Globus pallidus (tissue), 1 donor: ENCODE measurements around the gene FAM83G.
"Not testable (repeated sequence)": the region's sequence is repeated elsewhere in the genome, so short reads cannot be mapped to it uniquely, and the experiment has no call there.

Experiments
- DNase-seq: peaks from one replicate; pipeline ENCODE4 v3.0.0-alpha.2; 2015; ENCODE audit warnings: low spot score

FAM83G gene

GRCh38 chr17:19022747-19023146 is 18.2 kb upstream of the FAM83G start:
- no peak for DNase-seq

- DNase-seq = no peak
Measured at GRCh38 chr17:19022128-19022527, 17.6 kb upstream of the FAM83G start.

GRCh38 chr17:19021622-19022083 is 17.1 kb upstream of the FAM83G start:
- no peak for DNase-seq

GRCh38 chr17:19021011-19021621 is 16.6 kb upstream of the FAM83G start:
- DNase-seq = not testable (repeated sequence)

DNA sequence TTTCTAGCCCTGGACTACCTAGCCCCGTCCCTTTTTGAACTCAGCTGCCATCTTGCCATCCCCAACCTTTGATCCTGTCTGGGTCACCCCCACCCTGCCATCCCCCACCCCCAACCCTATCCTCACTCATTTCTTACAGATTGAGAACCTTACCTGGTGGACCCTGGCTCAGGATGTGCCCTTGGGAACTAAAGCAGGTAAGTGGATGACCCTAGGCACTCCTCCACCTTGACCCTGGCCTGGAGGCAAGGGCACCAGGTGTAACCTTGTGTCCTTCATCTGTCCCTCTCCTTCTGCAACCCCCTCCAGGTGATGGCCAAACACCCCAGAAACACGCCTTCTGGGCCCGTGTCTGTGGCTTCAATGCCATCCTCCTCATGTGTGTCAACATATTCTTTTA is 15.5 kb upstream of the FAM83G start:
- DNase-seq = no peak

GRCh38 chr17:19019041-19019941 is 14.7 kb upstream of the FAM83G start:
- DNase-seq = no peak

DNA sequence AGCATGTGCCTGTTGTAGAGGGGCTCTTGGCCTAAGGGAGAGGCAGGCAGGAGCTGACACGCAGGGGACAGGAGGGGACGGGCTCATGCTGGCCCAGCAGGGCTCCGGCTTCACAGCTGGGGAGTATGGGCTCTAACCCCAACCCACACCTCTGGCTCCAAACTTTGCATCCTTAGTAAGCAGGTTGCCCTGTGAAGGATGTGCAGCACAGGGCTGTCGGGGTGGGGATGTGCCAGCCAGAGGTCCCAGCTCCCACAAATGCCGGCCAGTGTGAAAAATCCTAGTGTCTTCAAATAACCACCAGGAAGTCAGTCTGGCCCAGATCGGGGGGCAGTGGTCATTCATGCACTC is 14.0 kb upstream of the FAM83G start:
- no peak for DNase-seq

GRCh38 chr17:19017804-19018599 is 13.4 kb upstream of the FAM83G start:
- DNase-seq = no peak

DNA sequence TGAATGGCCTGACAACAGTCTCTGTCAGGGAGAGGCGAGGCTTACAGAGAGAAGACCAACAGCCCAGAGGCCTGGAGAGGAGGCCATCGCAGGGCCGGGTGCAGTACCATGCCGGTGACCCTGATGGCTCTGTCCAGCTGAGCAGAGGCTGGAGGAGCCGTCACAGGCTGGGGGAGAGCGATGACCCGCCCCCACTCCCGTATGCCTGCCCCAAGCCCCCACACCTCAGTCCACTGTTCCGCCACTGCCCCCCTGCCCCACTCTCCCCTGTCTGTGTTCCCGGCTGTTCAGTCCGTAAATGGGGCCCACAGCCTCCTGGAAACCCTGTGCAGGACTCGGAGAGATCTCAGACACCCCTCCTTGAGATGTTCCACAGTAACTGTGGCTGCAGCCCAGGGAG is 12.8 kb upstream of the FAM83G start:
- no peak for DNase-seq

GRCh38 chr17:19016881-19017280 is 12.3 kb upstream of the FAM83G start:
- DNase-seq = no peak

DNA sequence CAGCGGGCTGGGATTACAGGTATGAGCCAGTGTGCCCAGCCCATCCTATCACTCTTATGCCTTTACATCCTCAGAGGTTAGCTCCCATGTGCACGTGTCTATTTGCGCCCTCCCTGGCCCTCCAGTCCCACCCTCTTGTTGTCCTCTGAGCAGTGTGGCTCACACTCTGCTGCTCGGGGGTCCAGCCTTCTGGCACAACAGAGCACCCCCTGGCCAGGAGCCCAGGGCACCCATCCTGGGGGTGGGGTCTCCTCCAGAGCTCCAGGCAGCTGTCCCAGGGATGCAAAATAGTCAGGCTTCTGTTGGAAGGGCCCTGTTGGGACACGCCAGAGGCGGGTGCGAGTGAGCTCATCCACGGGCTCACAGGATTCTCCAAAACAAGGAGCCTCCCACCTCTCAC is 11.7 kb upstream of the FAM83G start:
- no peak for DNase-seq

DNA sequence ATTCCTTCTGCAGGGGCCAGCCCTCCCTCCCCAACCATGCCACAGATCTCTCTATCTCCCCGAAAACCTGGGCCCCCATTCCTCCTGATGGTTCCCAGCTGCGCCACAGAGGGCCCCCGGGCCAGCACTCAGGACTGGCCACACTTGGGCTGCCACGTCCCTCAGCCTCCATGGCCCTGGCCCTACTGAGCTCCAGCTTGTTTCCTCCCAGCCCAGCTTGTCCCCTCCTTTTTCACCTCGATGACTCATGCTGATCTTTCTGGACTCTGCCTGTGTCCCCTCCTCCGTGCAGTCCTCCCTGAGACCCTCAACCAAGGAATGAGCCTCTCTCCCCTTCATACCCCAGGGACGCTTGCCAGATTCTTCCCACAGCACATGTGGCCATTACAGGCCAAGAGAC is 10.9 kb upstream of the FAM83G start:
- DNase-seq = no peak

- DNase-seq = no peak
Measured at GRCh38 chr17:19014628-19015215, 10.2 kb upstream of the FAM83G start.

- no peak for DNase-seq
Measured at GRCh38 chr17:19013806-19014627, 9.5 kb upstream of the FAM83G start.

DNA sequence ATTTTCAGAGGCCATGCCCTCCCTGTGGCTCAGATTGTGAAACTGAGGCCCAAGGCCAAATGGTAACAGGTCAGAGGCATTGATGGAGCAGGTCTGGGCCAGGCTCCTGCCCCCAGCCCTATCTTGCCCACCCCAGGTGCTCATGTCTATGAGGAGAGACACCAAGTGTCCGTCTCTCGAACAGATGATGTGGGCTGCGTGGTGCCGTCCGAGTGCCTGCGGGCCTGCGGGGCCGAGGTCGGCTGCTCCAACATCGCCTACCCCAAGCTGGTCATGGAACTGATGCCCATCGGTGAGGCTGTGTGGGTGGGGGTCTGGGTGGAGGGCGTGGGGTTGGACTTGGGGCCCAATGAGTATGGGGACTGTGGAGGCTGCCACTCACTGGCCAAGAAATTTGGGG is 8.7 kb upstream of the FAM83G start:
- DNase-seq = no peak

- no peak for DNase-seq
Measured at GRCh38 chr17:19012171-19013080, 7.9 kb upstream of the FAM83G start.

DNA sequence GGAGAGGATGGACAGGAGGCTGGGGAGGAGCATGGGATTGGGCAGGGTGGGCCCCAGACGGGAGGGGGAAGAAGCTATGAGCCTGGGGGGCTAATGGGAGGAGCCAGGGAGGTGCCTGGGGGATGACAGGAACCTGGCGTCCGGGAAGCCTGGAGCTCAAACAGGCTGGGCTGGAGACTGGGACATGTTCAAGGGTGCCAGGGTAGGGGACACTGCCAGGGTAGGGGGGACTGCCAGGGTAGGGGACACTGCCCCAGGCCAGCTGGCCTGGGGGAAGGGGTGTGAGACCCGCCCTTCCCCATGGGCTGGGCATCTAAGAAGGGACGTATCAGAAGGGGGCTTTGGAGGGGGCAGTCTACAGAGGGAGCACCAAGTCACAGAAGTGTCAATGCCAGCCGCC is 7.0 kb upstream of the FAM83G start:
- DNase-seq = no peak

GRCh38 chr17:19010729-19011505 is 6.4 kb upstream of the FAM83G start:
- no peak for DNase-seq

GRCh38 chr17:19009970-19010369 is 5.4 kb upstream of the FAM83G start:
- no peak for DNase-seq

DNA sequence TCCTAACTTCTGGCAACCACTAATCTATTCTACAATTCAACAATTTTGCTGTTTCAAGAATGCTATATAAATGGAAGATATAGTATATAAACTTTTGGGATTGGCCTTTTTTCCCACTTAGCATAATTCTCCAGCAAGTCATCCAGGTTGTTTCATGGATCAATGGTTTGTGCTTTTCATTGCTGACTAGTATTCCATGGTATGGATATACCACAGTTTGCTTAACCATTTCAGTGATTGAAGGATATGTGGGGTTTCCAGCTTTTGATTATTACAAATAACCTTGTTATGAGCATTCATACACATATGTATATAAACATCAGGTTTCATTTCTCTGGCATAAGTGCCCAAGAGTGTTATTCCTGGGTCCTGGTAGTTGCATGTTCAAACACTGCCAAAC is 2.1 kb upstream of the FAM83G start:
- DNase-seq = no peak
